IMR-90 (cell line): ENCODE measurements around the gene ADISSP.

Experiments used
- CEBPB ChIP-seq: IDR thresholded peaks from 2 replicates; pipeline ENCODE4 v1.6.1; 2012; ENCODE audit warnings: low read depth, low read length, improper control_type of control experiment
- CTCF ChIP-seq: conservative IDR thresholded peaks from 2 replicates; pipeline ENCODE4 v1.5.1; 2012; ENCODE audit warnings: mild to moderate bottlenecking, low read depth, low read length, improper control_type of control experiment
- RCOR1 ChIP-seq: IDR thresholded peaks from 2 replicates; pipeline ENCODE4 v1.6.1; 2012; ENCODE audit warnings: mild to moderate bottlenecking, low read length, improper control_type of control experiment; ENCODE audit not compliant: insufficient replicate concordance

- TF ChIP-seq CTCF (no peak), CEBPB (no peak), RCOR1 (no peak)
Observed at GRCh38 chr20:3707508-3707899, 60.0 kb downstream of the ADISSP start.
